Measurements from ENCODE around the gene RASGRF2.
"Not testable (repeated sequence)": the region's sequence is repeated elsewhere in the genome, so short reads cannot be mapped to it uniquely, and the experiment has no call there.

Gene RASGRF2

GRCh38 chr5:81270394-81271027, 310.3 kb downstream of the RASGRF2 start:
- H3K9me3 ChIP-seq (ENCODE audit: control insufficient read depth in 1 of 2, low read length in 2 of 2), result peaks cover 0 to 10% of the 10 kb centered on the region in 2 donors
- H3K36me3 ChIP-seq (ENCODE audit: control insufficient read depth in 1 of 2, insufficient read depth in 2 of 2, low read length in 2 of 2); H3K27me3 ChIP-seq (ENCODE audit: low read depth, low read length); H3K4me1 ChIP-seq (ENCODE audit: control insufficient read depth in 1 of 2, insufficient read depth in 2 of 2, low read length in 2 of 2); H3K4me3 ChIP-seq (ENCODE audit: low read depth in 1 of 2, low read length in 2 of 2); H3K27ac ChIP-seq (ENCODE audit: low read length): not testable (repeated sequence)

Data from muscle layer of duodenum (tissue), 2 donors.